LNCAP (cell line): Measurements from ENCODE around the gene DPH3.

Experiments used
- TF ChIP-seq, protein P1 (sequence below): fragments of 450-650 bp; IDR thresholded peaks from 2 replicates; pipeline ENCODE4 v1.5.1; 2017; ENCODE audit warnings: mild to moderate bottlenecking

Gene DPH3

DNA sequence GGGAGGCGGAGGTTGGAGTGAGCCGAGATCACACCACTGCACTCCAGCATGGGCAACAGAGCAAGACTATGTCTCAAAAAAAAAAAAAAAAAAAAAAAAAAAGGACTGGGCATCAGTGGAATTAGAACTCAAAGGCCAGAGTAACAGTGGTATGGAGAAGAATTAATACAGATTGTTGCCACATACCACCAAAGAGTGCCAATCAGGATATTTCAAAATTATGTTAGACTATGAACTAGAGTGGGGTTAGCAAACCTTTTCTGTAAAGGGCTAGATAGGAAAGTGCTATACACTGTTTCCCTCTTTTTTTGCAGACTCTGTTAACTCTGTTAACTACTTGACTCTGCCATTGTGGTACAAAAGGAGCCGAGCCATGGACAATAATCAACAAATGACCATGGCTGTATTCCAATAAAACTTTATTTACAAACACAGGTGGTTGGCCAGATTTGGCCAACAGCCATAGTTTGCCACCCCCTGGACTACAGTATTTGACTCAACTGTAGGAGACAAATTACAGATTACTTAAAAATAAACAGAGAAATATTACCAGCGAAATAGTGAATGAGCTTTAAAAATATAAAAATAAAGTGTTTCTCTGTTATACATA lies 28.6 kb downstream of the DPH3 start:
- TF ChIP-seq, protein P1, sequence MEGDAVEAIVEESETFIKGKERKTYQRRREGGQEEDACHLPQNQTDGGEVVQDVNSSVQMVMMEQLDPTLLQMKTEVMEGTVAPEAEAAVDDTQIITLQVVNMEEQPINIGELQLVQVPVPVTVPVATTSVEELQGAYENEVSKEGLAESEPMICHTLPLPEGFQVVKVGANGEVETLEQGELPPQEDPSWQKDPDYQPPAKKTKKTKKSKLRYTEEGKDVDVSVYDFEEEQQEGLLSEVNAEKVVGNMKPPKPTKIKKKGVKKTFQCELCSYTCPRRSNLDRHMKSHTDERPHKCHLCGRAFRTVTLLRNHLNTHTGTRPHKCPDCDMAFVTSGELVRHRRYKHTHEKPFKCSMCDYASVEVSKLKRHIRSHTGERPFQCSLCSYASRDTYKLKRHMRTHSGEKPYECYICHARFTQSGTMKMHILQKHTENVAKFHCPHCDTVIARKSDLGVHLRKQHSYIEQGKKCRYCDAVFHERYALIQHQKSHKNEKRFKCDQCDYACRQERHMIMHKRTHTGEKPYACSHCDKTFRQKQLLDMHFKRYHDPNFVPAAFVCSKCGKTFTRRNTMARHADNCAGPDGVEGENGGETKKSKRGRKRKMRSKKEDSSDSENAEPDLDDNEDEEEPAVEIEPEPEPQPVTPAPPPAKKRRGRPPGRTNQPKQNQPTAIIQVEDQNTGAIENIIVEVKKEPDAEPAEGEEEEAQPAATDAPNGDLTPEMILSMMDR, result no peak

DNA sequence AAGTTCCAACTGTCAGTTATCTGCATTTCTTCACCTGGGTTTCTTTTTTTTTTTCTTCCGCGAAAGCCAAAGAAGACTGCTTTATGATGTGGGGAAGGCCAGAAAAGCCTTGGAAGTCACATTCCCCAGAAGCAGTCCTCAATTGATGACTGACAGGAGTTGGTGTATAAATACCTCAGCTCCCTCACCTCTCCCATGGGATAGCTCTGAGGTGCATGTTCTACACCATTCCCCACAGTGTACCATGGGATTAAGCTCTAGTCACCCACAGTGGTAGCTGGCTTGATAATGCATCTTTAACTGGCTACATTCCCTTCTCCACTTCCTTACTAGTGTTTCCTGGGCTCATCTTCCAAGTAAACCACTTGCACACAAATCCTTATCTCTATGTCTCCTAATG lies 30.5 kb downstream of the DPH3 start:
- TF ChIP-seq, protein P1, result no peak

DNA sequence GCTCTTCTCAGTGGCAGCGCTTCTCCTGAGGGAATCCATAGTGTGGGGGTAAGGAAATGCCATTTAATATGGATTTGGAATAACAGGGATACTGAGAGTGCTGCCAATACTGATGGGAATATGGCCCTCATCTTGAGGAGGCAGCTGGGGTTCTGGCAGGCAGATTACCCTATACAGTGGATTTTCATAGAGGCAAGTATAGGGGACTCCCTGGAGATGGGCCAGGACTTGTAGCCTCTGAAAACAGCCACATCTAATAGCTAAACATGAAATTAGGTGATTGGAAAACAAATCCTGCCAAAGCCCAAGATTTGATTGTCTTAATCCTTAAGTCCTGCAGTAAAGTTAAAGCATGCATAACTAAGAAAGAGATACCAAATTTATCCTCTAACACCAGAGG lies 30.9 kb downstream of the DPH3 start:
- TF ChIP-seq, protein P1, result no peak

DNA sequence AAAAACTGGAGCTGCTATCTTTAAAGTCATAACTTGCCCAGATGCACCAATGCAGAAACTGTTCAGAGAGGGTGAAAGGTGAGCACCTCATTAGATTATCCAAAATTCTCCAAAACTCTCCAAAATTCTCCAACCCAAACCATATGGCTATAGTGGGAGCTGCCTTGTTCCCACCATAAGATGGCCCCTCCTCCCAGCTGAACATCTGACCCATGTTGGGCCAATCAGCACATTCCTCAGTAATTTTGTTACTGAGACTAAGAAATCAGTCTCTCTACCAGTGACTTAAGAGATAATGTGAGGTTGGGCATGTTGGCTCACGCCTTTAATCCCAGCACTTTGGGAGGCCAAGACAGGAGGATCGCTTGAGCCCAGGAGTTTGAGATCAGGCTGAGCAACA lies 32.8 kb downstream of the DPH3 start:
- TF ChIP-seq, protein P1, result no peak

DNA sequence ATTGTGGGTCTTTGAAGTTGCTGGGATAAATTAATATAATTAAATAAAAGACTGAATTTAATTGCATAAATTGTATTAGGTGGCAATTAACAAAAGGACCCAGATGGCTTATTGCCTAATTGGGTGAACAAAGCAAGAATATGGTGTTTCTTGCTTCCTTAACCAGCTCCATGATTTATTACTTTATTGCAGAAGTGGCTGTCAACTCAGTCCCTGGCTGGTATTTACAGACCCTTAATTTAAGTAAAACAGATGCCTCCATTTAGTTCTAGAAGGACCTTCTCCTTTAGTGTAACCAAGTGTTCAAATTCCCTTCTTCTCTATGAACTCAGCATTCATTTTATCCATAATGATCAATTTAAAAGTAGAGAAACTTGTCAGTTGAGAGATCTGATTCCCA lies 35.1 kb downstream of the DPH3 start:
- TF ChIP-seq, protein P1, result no peak

DNA sequence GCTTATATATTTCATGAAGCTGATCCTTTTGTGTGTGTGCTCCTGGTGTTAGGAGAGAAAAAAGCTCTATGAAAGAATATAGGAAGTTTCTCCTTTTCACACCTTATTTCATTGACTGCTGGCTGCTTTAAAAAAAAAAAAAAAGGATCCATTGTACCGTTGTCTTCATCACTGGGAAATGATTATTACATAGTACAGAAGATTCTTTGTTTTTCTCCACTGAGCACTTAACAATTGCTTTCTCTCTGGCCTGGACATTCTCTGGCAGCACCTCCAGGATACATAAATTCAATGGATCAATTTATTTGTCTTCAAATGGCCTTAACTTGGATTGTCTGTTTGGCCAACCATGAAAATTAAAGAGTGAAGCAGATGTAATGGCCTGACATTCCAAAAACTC lies 37.2 kb downstream of the DPH3 start:
- TF ChIP-seq, protein P1, result no peak

DNA sequence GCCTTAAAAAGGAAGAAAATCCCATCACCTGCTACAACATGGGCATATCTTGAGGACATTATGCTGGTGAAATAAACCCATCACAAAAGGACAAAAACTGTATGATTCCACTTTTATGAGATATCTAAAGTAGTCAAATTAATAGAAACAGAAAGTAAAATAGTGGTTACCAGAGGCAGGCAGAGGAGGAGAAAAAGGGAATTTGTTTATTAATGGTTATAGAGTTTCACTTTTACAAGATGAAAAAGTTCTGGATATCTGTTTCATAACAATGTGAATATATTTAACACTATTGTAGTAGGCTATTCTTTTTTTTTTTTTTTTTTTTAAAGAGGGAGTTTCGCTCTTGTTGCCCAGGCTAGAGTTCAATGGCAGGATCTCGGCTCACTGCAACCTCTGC lies 40.4 kb downstream of the DPH3 start:
- TF ChIP-seq, protein P1, result no peak

DNA sequence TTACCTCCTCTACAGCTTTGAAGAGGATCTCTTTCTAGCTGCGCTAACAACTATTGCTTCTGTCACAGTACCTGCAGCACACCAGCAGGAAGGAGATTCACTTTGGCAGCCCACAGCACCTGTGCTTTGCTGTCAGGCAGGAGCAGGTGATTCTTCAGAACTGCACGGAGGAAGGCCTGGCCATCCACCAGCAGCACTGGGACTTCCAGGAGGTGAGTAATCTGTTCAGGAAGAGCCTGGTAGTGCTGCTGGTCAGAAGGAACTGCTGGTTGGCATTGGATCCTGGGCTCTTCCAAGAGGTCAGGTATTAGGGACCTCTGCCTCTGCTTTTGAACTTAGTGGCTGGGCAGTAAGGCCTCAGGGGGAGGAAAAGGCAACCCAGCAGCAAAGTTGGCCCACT lies 42.2 kb downstream of the DPH3 start:
- TF ChIP-seq, protein P1, result no peak
